SK-N-SH treated with all-trans-retinoic acid at 6 μM for 48 hours (cell line): ENCODE results near the gene PCARE.

Experiments
- ATAC-seq: fragments of 200-7000 bp; cut with Tn5 transposase; 3 replicates; pipeline ENCODE4 v1.9.1; 2020; ENCODE audit warnings: mild to moderate bottlenecking, moderate library complexity
- ARNTL ChIP-seq: fragments of 450-650 bp; formaldehyde crosslinking; IDR thresholded peaks from 2 replicates; pipeline ENCODE4 v1.5.0; 2020; ENCODE audit warnings: low read depth, mild to moderate bottlenecking, moderate library complexity, borderline replicate concordance
- CSDC2 ChIP-seq: fragments of 250-450 bp; sonication (Bioruptor Pico); IDR thresholded peaks from 2 replicates; pipeline ENCODE4 v1.5.0; 2020; ENCODE audit warnings: mild to moderate bottlenecking, moderate library complexity
- ESRRG ChIP-seq: fragments of 250-450 bp; sonication (Bioruptor Pico); IDR thresholded peaks from 2 replicates; pipeline ENCODE4 v1.6.1; 2021; ENCODE audit warnings: mild to moderate bottlenecking
- GLIS3 ChIP-seq: fragments of 250-450 bp; sonication (Bioruptor Pico); IDR thresholded peaks from 2 replicates; pipeline ENCODE4 v1.5.0; 2020; ENCODE audit warnings: mild to moderate bottlenecking, moderate library complexity
- ISL1 ChIP-seq: fragments of 250-450 bp; sonication (Bioruptor Pico); IDR thresholded peaks from 2 replicates; pipeline ENCODE4 v2.1.2; 2022; ENCODE audit warnings: mild to moderate bottlenecking, moderate library complexity
- OSR1 ChIP-seq: fragments of 250-450 bp; sonication (Bioruptor Pico); IDR thresholded peaks from 2 replicates; pipeline ENCODE4 v1.8.0; 2022; ENCODE audit warnings: moderate library complexity, mild to moderate bottlenecking, inconsistent platforms
- PPARA ChIP-seq: fragments of 250-450 bp; sonication (Bioruptor Pico); IDR thresholded peaks from 2 replicates; pipeline ENCODE4 v1.5.0; 2020; ENCODE audit warnings: mild to moderate bottlenecking, borderline replicate concordance
- RARB ChIP-seq: fragments of 250-450 bp; sonication (Bioruptor Pico); IDR thresholded peaks from 2 replicates; pipeline ENCODE4 v1.8.0; 2021; ENCODE audit warnings: mild to moderate bottlenecking, moderate library complexity
- TCF4 ChIP-seq: fragments of 250-450 bp; sonication (Bioruptor Pico); IDR thresholded peaks from 2 replicates; pipeline ENCODE4 v1.8.0; 2021; ENCODE audit warnings: mild to moderate bottlenecking, moderate library complexity, borderline replicate concordance
- ZC3H10 ChIP-seq: fragments of 250-450 bp; sonication (Bioruptor Pico); IDR thresholded peaks from 2 replicates; pipeline ENCODE4 v1.5.1; 2021; ENCODE audit warnings: mild to moderate bottlenecking, moderate library complexity
- ZFP3 ChIP-seq: fragments of 250-450 bp; sonication (Bioruptor Pico); IDR thresholded peaks from 2 replicates; pipeline ENCODE4 v1.5.0; 2020; ENCODE audit warnings: mild to moderate bottlenecking, moderate library complexity
- ZFP30 ChIP-seq: fragments of 450-650 bp; formaldehyde crosslinking; IDR thresholded peaks from 2 replicates; pipeline ENCODE4 v1.5.0; 2022; ENCODE audit warnings: mild to moderate bottlenecking, moderate library complexity
- ZNF70 ChIP-seq: fragments of 450-650 bp; formaldehyde crosslinking; IDR thresholded peaks from 2 replicates; pipeline ENCODE4 v1.5.0; 2020; ENCODE audit warnings: mild to moderate bottlenecking, moderate library complexity
- ZNF8 ChIP-seq: fragments of 450-650 bp; formaldehyde crosslinking; IDR thresholded peaks from 2 replicates; pipeline ENCODE4 v1.5.0; 2020; ENCODE audit warnings: mild to moderate bottlenecking, moderate library complexity
- TF ChIP-seq, protein P1 (sequence below): fragments of 250-450 bp; sonication (Bioruptor Pico); IDR thresholded peaks from 2 replicates; pipeline ENCODE4 v1.5.0; 2020; ENCODE audit warnings: mild to moderate bottlenecking, moderate library complexity
- TF ChIP-seq, protein P2 (sequence below): fragments of 250-450 bp; sonication (Bioruptor Pico); IDR thresholded peaks from 2 replicates; pipeline ENCODE4 v1.8.0; 2021; ENCODE audit warnings: low read depth, mild to moderate bottlenecking, moderate library complexity, borderline replicate concordance
- TF ChIP-seq, protein P3 (sequence below): fragments of 250-450 bp; sonication (Bioruptor Pico); IDR thresholded peaks from 2 replicates; pipeline ENCODE4 v1.5.1; 2021; ENCODE audit warnings: mild to moderate bottlenecking, moderate library complexity
- TF ChIP-seq, protein P4 (sequence below): fragments of 250-450 bp; sonication (Bioruptor Pico); IDR thresholded peaks from 2 replicates; pipeline ENCODE4 v1.8.0; 2020; ENCODE audit warnings: mild to moderate bottlenecking, moderate library complexity, borderline replicate concordance

PCARE gene

DNA sequence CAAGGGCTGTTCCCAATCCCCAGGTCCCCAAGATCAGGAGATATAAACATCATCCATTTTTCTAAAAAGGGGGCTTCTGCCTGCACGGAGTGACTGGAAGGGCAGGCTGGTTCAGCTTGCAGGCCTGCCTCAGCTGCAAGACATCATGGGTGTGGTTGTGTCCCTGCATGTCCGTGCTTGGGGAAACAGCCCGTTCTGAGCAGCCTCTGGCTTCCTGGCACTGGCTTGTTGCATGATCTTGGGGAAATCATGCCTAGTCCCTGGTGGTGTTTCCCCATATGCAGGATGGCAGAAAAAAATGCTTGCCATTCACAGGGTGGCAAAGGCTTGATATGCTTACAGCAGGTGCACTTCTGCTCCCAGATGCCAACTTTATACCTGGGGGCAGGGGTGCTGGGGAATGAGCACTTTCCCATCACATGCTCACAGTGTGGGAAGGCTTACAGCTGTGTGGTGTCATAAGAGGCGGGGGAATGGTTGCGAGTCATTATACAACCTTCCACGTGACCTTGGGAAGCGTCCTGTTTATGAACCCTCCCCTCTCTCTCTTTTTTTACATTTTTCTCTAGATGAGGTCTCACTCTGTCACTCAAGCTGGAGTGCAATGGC, 7.2 kb downstream of the PCARE start:
- no peak for ATAC-seq
- TF ChIP-seq ZC3H10 = no peak
- no peak for TF ChIP-seq ARNTL

DNA sequence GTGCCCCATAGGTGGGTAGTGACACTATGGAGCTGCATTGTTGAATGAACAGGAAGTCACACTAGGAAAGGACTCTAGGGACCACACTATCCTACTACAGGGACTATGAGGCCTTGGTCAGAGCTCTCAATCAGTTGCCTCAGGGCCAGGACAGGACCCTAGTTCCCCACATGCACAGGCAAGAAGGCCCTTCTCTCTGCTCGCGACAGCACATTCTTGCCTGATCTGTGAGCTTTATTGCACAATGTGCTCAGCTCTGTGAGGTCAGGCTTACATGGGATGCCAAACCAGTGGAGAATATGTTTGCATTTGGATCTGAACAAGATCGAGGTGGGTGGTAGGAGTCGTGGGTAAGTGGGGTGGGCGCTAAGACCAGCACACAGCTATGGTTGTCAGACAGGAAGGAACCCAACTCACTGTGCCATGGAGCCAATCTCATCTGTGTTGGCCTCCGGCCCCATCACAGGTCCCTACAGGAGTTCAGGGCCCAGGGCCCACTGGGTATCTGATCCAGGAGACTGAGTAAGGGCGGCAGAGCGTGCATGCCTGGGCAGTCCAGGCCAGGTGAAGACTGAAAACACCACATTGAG, 8.0 kb downstream of the PCARE start:
- no peak for TF ChIP-seq ZFP3 (CRISPR knock-in tag)
- TF ChIP-seq OSR1 (CRISPR knock-in tag) = no peak
- TF ChIP-seq CSDC2 (CRISPR knock-in tag) = no peak
- TF ChIP-seq, protein P1, sequence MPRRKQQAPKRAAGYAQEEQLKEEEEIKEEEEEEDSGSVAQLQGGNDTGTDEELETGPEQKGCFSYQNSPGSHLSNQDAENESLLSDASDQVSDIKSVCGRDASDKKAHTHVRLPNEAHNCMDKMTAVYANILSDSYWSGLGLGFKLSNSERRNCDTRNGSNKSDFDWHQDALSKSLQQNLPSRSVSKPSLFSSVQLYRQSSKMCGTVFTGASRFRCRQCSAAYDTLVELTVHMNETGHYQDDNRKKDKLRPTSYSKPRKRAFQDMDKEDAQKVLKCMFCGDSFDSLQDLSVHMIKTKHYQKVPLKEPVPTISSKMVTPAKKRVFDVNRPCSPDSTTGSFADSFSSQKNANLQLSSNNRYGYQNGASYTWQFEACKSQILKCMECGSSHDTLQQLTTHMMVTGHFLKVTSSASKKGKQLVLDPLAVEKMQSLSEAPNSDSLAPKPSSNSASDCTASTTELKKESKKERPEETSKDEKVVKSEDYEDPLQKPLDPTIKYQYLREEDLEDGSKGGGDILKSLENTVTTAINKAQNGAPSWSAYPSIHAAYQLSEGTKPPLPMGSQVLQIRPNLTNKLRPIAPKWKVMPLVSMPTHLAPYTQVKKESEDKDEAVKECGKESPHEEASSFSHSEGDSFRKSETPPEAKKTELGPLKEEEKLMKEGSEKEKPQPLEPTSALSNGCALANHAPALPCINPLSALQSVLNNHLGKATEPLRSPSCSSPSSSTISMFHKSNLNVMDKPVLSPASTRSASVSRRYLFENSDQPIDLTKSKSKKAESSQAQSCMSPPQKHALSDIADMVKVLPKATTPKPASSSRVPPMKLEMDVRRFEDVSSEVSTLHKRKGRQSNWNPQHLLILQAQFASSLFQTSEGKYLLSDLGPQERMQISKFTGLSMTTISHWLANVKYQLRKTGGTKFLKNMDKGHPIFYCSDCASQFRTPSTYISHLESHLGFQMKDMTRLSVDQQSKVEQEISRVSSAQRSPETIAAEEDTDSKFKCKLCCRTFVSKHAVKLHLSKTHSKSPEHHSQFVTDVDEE (CRISPR knock-in tag) = no peak
- TF ChIP-seq, all 23 proteins: peak for 0
- no peak for ATAC-seq

DNA sequence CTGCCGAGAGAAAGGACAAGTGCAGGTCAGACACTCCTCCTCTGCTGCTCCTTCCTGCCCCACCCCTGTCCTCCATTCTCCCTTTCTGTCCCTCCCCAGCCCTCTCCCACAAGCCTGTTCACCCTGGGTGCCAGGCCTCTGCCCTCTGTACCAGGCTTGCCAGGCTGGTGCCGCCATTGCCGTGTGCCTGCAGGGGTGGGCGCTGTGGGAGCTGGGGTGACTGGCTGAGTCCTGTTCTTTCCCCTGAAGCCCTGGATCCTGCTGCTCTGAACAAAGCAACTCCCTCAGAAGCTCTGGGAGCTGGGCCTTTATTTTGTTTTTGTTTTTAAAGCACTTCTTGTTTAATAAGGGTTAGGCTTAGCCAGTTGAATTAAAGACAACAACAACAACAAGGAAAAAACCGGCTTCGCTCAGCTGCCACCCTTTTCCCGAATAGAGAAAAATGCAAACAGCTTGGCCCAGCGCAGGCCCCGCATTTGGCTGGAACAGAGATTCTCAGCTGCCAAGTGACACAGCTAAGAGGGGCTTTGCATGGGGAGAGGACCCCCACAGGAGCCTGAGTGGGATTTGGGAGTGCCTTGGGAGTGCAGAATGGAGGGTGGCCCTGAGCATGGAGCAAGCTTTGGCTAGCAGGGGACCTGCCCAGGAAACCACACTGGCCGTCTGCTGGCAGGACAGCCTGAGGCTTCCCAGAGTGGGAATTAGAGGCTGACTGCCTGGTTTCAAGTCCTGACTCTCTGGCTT, 9.1 kb downstream of the PCARE start:
- ATAC-seq = no peak
- TF ChIP-seq ZNF70 (no peak), GLIS3 (CRISPR knock-in tag) (no peak), ESRRG (CRISPR knock-in tag) (no peak), ISL1 (CRISPR knock-in tag) (no peak), ZFP30 (CRISPR knock-in tag) (no peak), OSR1 (CRISPR knock-in tag) (no peak), ZC3H10 (no peak)
- TF ChIP-seq, all 23 proteins: peak for 0

DNA sequence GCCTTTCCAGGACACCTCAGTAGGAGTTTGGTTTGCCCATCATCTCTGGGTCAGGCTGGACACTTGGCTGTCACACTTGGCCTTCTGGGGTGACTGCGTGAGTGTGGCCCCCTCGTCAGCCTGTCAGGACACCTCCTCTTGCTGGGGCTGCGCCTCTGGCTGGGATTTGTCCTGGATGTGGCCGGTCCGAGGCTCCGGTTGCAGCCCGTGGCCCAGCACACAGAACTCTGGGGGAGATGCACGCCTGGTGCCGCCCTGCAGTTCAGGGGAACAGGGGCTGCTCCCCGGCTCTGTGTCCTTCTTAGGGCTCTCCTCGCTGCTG, 9.6 kb downstream of the PCARE start:
- ATAC-seq = no peak
- TF ChIP-seq ZNF70 (no peak), GLIS3 (CRISPR knock-in tag) (no peak), ESRRG (CRISPR knock-in tag) (no peak), TCF4 (CRISPR knock-in tag) (no peak), ZC3H10 (no peak), CSDC2 (CRISPR knock-in tag) (no peak), ARNTL (no peak), PPARA (CRISPR knock-in tag) (no peak), RARB (no peak), ZFP30 (CRISPR knock-in tag) (no peak), ZNF8 (CRISPR knock-in tag) (no peak), ZFP3 (CRISPR knock-in tag) (no peak), ISL1 (CRISPR knock-in tag) (no peak)
- TF ChIP-seq, protein P2, sequence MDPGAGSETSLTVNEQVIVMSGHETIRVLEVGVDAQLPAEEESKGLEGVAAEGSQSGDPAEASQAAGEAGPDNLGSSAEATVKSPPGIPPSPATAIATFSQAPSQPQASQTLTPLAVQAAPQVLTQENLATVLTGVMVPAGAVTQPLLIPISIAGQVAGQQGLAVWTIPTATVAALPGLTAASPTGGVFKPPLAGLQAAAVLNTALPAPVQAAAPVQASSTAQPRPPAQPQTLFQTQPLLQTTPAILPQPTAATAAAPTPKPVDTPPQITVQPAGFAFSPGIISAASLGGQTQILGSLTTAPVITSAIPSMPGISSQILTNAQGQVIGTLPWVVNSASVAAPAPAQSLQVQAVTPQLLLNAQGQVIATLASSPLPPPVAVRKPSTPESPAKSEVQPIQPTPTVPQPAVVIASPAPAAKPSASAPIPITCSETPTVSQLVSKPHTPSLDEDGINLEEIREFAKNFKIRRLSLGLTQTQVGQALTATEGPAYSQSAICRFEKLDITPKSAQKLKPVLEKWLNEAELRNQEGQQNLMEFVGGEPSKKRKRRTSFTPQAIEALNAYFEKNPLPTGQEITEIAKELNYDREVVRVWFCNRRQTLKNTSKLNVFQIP (CRISPR knock-in tag) = no peak
- TF ChIP-seq, protein P3, sequence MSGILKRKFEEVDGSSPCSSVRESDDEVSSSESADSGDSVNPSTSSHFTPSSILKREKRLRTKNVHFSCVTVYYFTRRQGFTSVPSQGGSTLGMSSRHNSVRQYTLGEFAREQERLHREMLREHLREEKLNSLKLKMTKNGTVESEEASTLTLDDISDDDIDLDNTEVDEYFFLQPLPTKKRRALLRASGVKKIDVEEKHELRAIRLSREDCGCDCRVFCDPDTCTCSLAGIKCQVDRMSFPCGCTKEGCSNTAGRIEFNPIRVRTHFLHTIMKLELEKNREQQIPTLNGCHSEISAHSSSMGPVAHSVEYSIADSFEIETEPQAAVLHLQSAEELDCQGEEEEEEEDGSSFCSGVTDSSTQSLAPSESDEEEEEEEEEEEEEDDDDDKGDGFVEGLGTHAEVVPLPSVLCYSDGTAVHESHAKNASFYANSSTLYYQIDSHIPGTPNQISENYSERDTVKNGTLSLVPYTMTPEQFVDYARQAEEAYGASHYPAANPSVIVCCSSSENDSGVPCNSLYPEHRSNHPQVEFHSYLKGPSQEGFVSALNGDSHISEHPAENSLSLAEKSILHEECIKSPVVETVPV = no peak
- TF ChIP-seq, protein P1 (CRISPR knock-in tag) = no peak
- TF ChIP-seq, protein P4, sequence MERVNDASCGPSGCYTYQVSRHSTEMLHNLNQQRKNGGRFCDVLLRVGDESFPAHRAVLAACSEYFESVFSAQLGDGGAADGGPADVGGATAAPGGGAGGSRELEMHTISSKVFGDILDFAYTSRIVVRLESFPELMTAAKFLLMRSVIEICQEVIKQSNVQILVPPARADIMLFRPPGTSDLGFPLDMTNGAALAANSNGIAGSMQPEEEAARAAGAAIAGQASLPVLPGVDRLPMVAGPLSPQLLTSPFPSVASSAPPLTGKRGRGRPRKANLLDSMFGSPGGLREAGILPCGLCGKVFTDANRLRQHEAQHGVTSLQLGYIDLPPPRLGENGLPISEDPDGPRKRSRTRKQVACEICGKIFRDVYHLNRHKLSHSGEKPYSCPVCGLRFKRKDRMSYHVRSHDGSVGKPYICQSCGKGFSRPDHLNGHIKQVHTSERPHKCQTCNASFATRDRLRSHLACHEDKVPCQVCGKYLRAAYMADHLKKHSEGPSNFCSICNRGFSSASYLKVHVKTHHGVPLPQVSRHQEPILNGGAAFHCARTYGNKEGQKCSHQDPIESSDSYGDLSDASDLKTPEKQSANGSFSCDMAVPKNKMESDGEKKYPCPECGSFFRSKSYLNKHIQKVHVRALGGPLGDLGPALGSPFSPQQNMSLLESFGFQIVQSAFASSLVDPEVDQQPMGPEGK = no peak
- TF ChIP-seq, all 23 proteins: peak for 0
